Lower lobe of right lung (tissue), 2 donors: ENCODE data around the gene PLAC8L1. TPM values are rescaled to one million over a fixed set of nuclear protein-coding genes. Genes with fewer than 3 reads are reported as not detected.

Source experiments
- ATAC-seq, 2 donors: fragments of 200-7000 bp; cut with Tn5 transposase; one replicate each; pipeline ENCODE4 v1.9.1; 2020 to 2022; ENCODE audit warnings: mild to moderate bottlenecking in 2 of 2, moderate library complexity in 2 of 2
- DNase-seq: peaks from one replicate; pipeline ENCODE4 v3.0.0-alpha.2; 2020
- H3K27ac ChIP-seq: fragments of 200-600 bp; one replicate; pipeline ENCODE4 v1.8.0; 2022
- H3K27me3 ChIP-seq: fragments of 200-600 bp; one replicate; pipeline ENCODE4 v1.8.0; 2022; ENCODE audit warnings: low read depth
- H3K36me3 ChIP-seq: fragments of 200-600 bp; one replicate; pipeline ENCODE4 v1.8.0; 2022; ENCODE audit warnings: mild to moderate bottlenecking
- H3K4me1 ChIP-seq: fragments of 200-600 bp; one replicate; pipeline ENCODE4 v1.8.0; 2022
- H3K4me3 ChIP-seq: fragments of 200-600 bp; one replicate; pipeline ENCODE4 v1.8.0; 2022; ENCODE audit warnings: mild to moderate bottlenecking
- H3K9me3 ChIP-seq: fragments of 200-600 bp; one replicate; pipeline ENCODE4 v1.8.0; 2022
- intact Hi-C: fragments of 100-400 bp; cut with DNase I; formaldehyde crosslinking; loops from one replicate; pipeline ENCODE4 v1.11.0; 2022
- total RNA-seq: library from RNA; stranded (reverse); fragmentation: NEBNext Ultra II Directional; extraction: Animal tissue kit (Norgen Biotek cat#: 25700); gene quantifications from one replicate; pipeline ENCODE4 v1.2.1, GENCODE V29; 2021
- TF ChIP-seq, protein P1 (sequence below): fragments of 200-600 bp; IDR thresholded peaks from one replicate; pipeline ENCODE4 v1.8.0; 2022; ENCODE audit warnings: antibody characterized with exemption, mild to moderate bottlenecking
- donor health status: DM: no; HTN: yes; CAD: no; lungs with severe emphysema.

The PLAC8L1 gene
- total RNA-seq, 1 donor from 2014 or later = not detected

DNA sequence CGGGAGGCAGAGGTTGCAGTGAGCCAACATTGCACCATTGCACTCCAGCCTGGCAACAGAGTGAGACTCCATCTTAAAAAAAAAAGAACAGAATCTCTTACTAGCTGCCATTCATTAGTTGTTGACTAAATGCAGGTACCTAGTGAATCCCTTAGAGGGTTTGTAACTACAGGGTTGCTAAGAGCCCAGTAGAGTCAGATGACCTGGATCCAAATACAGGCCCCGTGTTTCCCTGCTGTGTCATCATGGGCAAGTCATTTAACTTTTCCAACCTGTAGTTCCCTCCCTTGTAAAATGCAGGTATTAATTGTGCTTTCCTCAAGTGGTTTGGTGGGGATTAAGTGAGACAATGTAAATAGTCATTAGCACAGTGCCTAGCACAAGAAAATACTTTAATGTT, 32.8 kb downstream of the PLAC8L1 start:
- Histone ChIP-seq H3K27me3 (no peaks in the 10 kb centered on the region), H3K36me3 (no peaks in the 10 kb centered on the region), H3K4me3 (no peak overlapping the region), H3K27ac (no peak overlapping the region), H3K4me1 (no peaks in the 10 kb centered on the region), H3K9me3 (no peaks in the 10 kb centered on the region)
- no peak for DNase-seq
- intact Hi-C loops = no loop called here
- TF ChIP-seq, protein P1, sequence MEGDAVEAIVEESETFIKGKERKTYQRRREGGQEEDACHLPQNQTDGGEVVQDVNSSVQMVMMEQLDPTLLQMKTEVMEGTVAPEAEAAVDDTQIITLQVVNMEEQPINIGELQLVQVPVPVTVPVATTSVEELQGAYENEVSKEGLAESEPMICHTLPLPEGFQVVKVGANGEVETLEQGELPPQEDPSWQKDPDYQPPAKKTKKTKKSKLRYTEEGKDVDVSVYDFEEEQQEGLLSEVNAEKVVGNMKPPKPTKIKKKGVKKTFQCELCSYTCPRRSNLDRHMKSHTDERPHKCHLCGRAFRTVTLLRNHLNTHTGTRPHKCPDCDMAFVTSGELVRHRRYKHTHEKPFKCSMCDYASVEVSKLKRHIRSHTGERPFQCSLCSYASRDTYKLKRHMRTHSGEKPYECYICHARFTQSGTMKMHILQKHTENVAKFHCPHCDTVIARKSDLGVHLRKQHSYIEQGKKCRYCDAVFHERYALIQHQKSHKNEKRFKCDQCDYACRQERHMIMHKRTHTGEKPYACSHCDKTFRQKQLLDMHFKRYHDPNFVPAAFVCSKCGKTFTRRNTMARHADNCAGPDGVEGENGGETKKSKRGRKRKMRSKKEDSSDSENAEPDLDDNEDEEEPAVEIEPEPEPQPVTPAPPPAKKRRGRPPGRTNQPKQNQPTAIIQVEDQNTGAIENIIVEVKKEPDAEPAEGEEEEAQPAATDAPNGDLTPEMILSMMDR = no peak
- no peak for ATAC-seq

DNA sequence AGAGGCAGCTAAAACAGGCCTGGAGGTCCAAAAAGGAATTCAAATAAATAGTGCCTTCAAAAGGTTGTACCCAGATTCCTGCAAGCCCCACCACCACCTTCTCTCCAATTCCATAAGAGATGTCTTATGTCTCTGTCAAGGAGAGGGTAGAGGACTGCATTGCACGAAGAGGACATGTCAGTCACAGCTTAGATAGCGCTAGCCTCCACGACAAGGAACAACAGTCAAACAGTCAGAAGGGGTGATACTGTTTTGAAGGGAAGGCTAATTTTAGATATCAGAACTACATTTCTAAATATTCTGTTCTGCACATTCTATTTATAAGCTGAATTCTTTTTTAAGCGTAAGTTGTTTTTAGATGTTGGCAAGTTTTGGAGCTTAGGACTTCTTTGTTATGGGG, 34.2 kb downstream of the PLAC8L1 start:
- H3K4me1 ChIP-seq = no peaks in the 10 kb centered on the region
- no peak overlapping the region for H3K4me3 ChIP-seq
- H3K27ac ChIP-seq = no peak overlapping the region
- TF ChIP-seq, protein P1 = no peak
- H3K27me3 ChIP-seq = no peaks in the 10 kb centered on the region
- intact Hi-C loops = no loop called here
- DNase-seq = no peak
- no peaks in the 10 kb centered on the region for H3K36me3 ChIP-seq
- H3K9me3 ChIP-seq = no peaks in the 10 kb centered on the region
- ATAC-seq = no peak

DNA sequence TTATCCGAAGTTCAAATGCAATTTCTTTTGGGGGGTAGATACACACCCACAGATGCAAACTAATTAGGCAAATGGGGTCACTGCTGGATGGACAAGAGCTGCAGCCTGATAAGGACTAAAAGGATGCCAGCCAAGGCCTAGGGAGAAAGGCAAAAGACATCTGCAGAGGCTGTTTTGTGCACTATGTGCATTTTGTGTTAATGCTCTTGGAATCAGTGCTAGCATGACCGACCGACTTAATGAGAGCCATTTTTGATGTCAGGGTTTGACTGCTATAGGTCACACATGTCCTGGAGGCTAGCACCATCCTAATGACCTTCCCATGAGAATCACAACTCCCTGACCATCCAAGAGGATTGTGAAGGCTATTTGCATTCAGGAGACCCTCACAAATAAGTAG, 34.6 kb downstream of the PLAC8L1 start:
- no peak overlapping the region for H3K4me3 ChIP-seq
- no peaks in the 10 kb centered on the region for H3K4me1 ChIP-seq
- ATAC-seq (no peak), DNase-seq (no peak)
- no peaks in the 10 kb centered on the region for H3K36me3 ChIP-seq
- H3K9me3 ChIP-seq = no peaks in the 10 kb centered on the region
- no peak overlapping the region for H3K27ac ChIP-seq
- intact Hi-C loops = no loop called here
- no peaks in the 10 kb centered on the region for H3K27me3 ChIP-seq
- TF ChIP-seq, protein P1 = no peak

DNA sequence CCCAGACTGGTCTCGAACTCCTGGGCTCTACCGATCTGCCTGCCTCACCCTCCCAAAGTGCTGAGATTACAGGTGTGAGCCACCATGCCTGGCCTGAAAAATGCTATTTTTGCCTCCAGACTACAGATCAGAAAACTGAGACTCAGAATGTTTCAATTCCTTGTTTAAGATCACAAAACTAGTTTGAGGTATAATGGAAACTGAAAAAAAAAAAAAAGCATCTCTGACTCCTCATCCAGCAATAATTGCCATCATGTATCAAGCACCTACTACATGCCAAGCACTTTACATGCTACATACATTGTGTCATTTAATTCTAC, 35.6 kb downstream of the PLAC8L1 start:
- ATAC-seq (no peak), DNase-seq (no peak)
- TF ChIP-seq, protein P1 = no peak
- Histone ChIP-seq H3K4me1 (no peaks in the 10 kb centered on the region), H3K27me3 (no peaks in the 10 kb centered on the region), H3K27ac (no peak overlapping the region), H3K9me3 (no peaks in the 10 kb centered on the region), H3K4me3 (no peak overlapping the region), H3K36me3 (no peaks in the 10 kb centered on the region)
- intact Hi-C loops = no loop called here

DNA sequence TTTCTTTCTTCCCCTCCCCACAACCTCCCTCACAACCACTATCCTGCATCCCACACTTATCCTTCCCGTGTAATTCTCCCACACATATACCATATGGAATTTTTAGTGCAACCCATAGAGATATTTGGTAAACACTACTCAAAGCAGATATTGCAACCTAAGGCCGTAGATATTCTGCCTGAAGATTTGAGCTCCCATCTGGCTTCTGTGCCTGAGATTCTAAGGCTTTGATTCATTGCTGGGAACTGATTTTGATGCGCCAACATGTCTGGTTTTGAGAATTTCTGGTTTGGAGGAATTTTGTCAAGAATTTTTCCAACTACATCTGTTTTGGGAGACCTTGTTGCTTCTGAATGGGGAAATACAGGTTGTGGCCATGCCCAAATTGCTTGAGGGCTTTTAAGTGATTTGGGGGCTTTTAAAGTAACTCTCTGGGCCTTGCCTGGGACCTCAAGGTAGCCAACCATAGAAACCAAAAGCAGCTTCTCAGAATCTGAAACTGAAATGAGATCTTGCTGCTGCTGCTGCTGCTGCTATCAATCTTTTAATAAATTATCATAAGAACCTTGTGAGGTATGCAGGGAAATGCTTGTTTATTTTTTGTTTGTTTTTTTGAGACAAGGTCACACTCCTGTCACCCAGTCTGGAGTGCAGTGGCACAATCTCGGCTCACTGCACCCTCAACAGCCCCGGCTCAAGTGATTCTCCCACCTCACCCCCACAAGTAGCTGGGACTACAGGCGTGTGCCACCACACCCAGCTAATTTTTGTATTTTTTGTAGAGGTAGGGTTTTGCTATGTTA, 36.2 kb downstream of the PLAC8L1 start:
- H3K4me1 ChIP-seq = no peaks in the 10 kb centered on the region
- no peaks in the 10 kb centered on the region for H3K9me3 ChIP-seq
- ATAC-seq (no peak), DNase-seq (no peak)
- intact Hi-C loops = no loop called here
- no peaks in the 10 kb centered on the region for H3K36me3 ChIP-seq
- H3K4me3 ChIP-seq = no peak overlapping the region
- no peak overlapping the region for H3K27ac ChIP-seq
- no peaks in the 10 kb centered on the region for H3K27me3 ChIP-seq
- TF ChIP-seq, protein P1 = no peak
